Measurements from ENCODE around the gene ACTN1. TPM values are rescaled to one million over a fixed set of nuclear protein-coding genes. Genes with fewer than 3 reads are reported as not detected.

Gene ACTN1
- polyA plus RNA-seq, 3 donors = 41.4 to 75.0 (median 69.4) TPM

DNA sequence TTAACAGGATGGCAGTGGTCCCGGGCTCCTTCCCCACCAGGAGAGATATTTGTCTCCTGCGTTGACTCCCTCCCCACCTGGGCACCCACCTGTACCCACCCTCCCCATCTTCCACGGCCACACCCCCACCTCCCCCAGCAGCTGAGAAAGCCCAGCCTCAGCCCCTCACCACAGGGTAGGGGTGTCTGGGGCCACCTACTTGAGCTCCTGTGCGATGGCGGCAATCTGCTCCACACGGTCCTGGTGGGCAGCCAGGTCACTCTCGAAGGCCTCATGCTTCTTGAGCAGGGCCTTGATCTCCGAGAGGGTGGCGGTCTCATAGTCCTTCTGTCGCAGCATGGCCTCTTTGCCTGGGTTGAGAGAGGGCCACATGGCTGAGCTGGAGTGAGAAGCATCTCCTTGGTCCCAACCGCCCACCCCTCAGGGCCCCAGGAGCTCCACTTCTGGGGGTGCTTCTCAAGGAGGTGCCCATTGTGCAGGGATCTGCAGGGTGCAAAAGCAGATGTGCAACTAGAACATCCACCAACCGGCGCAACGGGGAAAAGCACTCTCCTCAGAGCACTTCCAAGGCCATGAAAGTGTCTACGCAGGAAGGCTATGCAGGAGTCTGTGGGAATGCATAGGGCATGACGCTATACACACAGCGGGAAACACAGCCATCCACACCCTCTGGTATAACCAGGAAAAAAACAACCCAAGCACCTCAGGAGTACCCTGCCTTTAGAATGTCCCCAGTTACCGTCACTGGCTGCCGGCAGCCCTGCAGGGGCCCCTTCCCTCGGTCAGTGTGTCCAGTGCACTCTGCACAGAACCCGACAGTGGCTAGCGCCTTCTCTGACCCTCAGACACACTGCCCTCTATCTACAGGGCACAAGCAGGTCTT, 93.6 kb downstream of the ACTN1 start:
- Histone ChIP-seq H3K27ac (ENCODE audit: low read depth in 1 of 2, low read length in 2 of 2) (no peak overlapping the region), H3K79me2 (ENCODE audit: insufficient read depth, low read length) (no peaks in the 10 kb centered on the region), H3K36me3 (replicated peaks in 1 of 2; ENCODE audit: control insufficient read depth in 1 of 2, insufficient read depth in 2 of 2, low read length in 2 of 2) (peaks cover 89 to 100% of the 10 kb centered on the region in 2 donors), H3K9ac (ENCODE audit: insufficient read depth, low read length, poor library complexity, severe bottlenecking) (no peak overlapping the region), H3K4me1 (ENCODE audit: control insufficient read depth in 1 of 2, insufficient read depth in 2 of 2, low read length in 2 of 2) (no peaks in the 10 kb centered on the region), H4K20me1 (ENCODE audit: insufficient read depth, low read length) (no peaks in the 10 kb centered on the region), H3K27me3 (ENCODE audit: control insufficient read depth in 2 of 2, insufficient read depth in 2 of 2, low read length in 2 of 2) (no peaks in the 10 kb centered on the region), H3K4me3 (replicated peaks in 1 of 3; ENCODE audit: low read depth in 2 of 3, low read length in 3 of 3) (no peak overlapping the region), H2AFZ (ENCODE audit: insufficient read depth, low read depth, low read length, poor library complexity, severe bottlenecking) (no peak overlapping the region), H3K9me3 (replicated peaks in 1 of 2; ENCODE audit: control insufficient read depth in 1 of 2, insufficient read depth in 1 of 2, low read length in 2 of 2) (no peaks in the 10 kb centered on the region), H3K4me2 (replicated peaks; ENCODE audit: extremely low read depth, low read length, poor library complexity, severe bottlenecking) (no peak overlapping the region)
- TF ChIP-seq, protein P1, sequence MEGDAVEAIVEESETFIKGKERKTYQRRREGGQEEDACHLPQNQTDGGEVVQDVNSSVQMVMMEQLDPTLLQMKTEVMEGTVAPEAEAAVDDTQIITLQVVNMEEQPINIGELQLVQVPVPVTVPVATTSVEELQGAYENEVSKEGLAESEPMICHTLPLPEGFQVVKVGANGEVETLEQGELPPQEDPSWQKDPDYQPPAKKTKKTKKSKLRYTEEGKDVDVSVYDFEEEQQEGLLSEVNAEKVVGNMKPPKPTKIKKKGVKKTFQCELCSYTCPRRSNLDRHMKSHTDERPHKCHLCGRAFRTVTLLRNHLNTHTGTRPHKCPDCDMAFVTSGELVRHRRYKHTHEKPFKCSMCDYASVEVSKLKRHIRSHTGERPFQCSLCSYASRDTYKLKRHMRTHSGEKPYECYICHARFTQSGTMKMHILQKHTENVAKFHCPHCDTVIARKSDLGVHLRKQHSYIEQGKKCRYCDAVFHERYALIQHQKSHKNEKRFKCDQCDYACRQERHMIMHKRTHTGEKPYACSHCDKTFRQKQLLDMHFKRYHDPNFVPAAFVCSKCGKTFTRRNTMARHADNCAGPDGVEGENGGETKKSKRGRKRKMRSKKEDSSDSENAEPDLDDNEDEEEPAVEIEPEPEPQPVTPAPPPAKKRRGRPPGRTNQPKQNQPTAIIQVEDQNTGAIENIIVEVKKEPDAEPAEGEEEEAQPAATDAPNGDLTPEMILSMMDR (IDR thresholded peaks at IDR 0.05) = no peak
- H3K4me1 Mint-ChIP-seq = no peaks in the 10 kb centered on the region
- WGBS (ENCODE audit: insufficient coverage) = 98% methylated on average over 17 of the region's 22 CpGs
- H3K36me3 Mint-ChIP-seq = peaks cover 92 to 99% of the 10 kb centered on the region in 2 donors
- H3K27ac Mint-ChIP-seq = peak overlapping the region in 2 of 7 donors; percentile 26 to 49
- H3K4me3 Mint-ChIP-seq = no peak overlapping the region
- peaks cover 0 to 3% (median 0%) of the 10 kb centered on the region in 3 donors for H3K27me3 Mint-ChIP-seq (ENCODE audit: low read depth in 3 of 3)
- no peak for DNase-seq
- intact Hi-C loops (cut with micrococcal nuclease) = no loop called here
- no peaks in the 10 kb centered on the region for H3K9me3 Mint-ChIP-seq

DNA sequence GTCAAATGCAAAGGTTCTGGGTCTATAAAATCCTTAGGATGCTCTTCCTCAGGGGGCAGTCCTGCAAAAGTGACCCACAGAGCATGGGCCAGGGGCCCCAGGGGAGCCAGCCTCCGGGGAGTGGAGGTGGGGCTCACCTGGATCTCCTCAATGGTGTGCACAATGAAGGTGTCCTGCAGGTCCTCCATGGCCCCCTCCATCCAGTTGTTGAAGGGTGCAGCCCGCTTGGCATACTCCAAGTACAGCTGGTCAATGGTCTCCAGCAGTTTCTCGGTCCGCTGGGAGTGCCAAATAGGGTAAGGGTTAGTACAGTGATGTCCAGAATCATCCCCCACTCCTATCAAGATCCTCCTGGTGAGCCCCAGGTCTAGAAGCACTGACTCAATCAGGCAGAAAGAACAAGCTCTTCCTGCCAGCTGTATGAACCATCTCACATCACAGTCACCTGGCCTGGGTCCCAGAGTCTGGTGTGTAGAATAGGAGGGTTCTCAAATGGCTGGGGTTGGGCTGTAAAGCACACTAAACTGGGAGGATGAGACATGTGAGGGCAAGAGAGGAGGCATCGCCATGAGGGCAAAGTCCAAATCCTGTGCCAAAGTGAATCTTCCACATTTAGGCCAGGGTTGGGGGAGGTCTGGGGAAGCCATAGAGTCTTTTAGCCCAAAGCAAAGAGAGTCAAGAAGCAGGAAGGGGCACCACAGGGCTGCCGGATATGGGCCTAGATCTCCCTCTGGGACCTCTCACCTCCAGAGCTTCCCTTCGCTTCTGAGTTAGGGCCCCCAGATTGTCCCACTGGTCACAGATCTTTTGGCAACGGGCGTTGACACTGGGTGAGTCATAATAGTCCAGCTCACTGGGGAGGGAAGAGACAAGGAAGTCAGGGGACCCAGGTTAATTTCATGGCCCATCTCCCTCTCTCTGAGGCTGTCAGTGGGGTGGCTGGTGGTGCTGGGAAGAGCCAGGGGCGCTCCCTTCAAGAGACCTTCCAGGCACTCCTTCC, 94.8 kb downstream of the ACTN1 start:
- Mint-ChIP-seq H3K36me3 (peaks cover 91 to 99% of the 10 kb centered on the region in 2 donors), H3K4me3 (no peak overlapping the region), H3K9me3 (no peaks in the 10 kb centered on the region), H3K4me1 (no peaks in the 10 kb centered on the region), H3K27me3 (ENCODE audit: low read depth in 3 of 3) (peaks cover 0 to 3% (median 0%) of the 10 kb centered on the region in 3 donors), H3K27ac (peak overlapping the region in 4 of 7 donors; percentile 1 to 61 (median 32))
- no peak overlapping the region for H3K27ac ChIP-seq (ENCODE audit: low read depth in 1 of 2, low read length in 2 of 2)
- no peaks in the 10 kb centered on the region for H4K20me1 ChIP-seq (ENCODE audit: insufficient read depth, low read length)
- H3K79me2 ChIP-seq (ENCODE audit: insufficient read depth, low read length) = no peaks in the 10 kb centered on the region
- WGBS (ENCODE audit: insufficient coverage) = 94% methylated on average over 2 of the region's 10 CpGs
- H3K4me3 ChIP-seq (replicated peaks in 1 of 3; ENCODE audit: low read depth in 2 of 3, low read length in 3 of 3) = no peak overlapping the region
- DNase-seq = no peak
- no peaks in the 10 kb centered on the region for H3K4me1 ChIP-seq (ENCODE audit: control insufficient read depth in 1 of 2, insufficient read depth in 2 of 2, low read length in 2 of 2)
- H3K4me2 ChIP-seq (replicated peaks; ENCODE audit: extremely low read depth, low read length, poor library complexity, severe bottlenecking) = no peak overlapping the region
- TF ChIP-seq, protein P1 (IDR thresholded peaks at IDR 0.05) = no peak
- no peaks in the 10 kb centered on the region for H3K27me3 ChIP-seq (ENCODE audit: control insufficient read depth in 2 of 2, insufficient read depth in 2 of 2, low read length in 2 of 2)
- intact Hi-C loops (cut with micrococcal nuclease) = no loop called here
- H3K9ac ChIP-seq (ENCODE audit: insufficient read depth, low read length, poor library complexity, severe bottlenecking) = no peak overlapping the region
- no peak overlapping the region for H2AFZ ChIP-seq (ENCODE audit: insufficient read depth, low read depth, low read length, poor library complexity, severe bottlenecking)
- H3K9me3 ChIP-seq (replicated peaks in 1 of 2; ENCODE audit: control insufficient read depth in 1 of 2, insufficient read depth in 1 of 2, low read length in 2 of 2) = no peaks in the 10 kb centered on the region
- peaks cover 89 to 100% of the 10 kb centered on the region in 2 donors for H3K36me3 ChIP-seq (replicated peaks in 1 of 2; ENCODE audit: control insufficient read depth in 1 of 2, insufficient read depth in 2 of 2, low read length in 2 of 2)

Measured in CD14-positive monocyte (primary cell).